ENCODE measurements around the gene ASCC3.

Gene ASCC3

GRCh38 chr6:100880853-100881706 is at the start of gene ASCC3:
ASCC3 (minus strand) TSS chr6:100881329; CDS start chr6:100867997, 13,332 bp downstream.
- peak; percentile 86 for DNase-seq (ENCODE audit: low read depth, low spot score)
- WGBS (ENCODE audit: insufficient coverage, insufficient read length), result no CpG with 5 or more reads among the region's 83 CpGs
- H3K4me1 ChIP-seq (ENCODE audit: control insufficient read depth, insufficient read depth, low read length), result peaks cover 3% of the 10 kb centered on the region; the same call in 1 of the 2 replicates
- H3K4me3 ChIP-seq (ENCODE audit: low read length), result peak within 1 kb of the TSS; percentile 66; the same call in 1 of the 2 replicates
- H3K36me3 ChIP-seq (ENCODE audit: control insufficient read depth, insufficient read depth, low read length), result no peaks in the 10 kb centered on the region
- no peaks in the 10 kb centered on the region for H3K27me3 ChIP-seq (ENCODE audit: control insufficient read depth, insufficient read depth, low read length)
- no peaks in the 10 kb centered on the region for H3K9me3 ChIP-seq (ENCODE audit: control insufficient read depth, insufficient read depth, low read length)
- no peak within 1 kb of the TSS for H3K27ac ChIP-seq (ENCODE audit: low read length)

GRCh38 chr6:100925749-100926148 is 44.6 kb upstream of the ASCC3 start:
- Histone ChIP-seq H3K4me1 (ENCODE audit: control insufficient read depth, insufficient read depth, low read length) (no peaks in the 10 kb centered on the region), H3K27ac (ENCODE audit: low read length) (no peak overlapping the region), H3K9me3 (ENCODE audit: control insufficient read depth, insufficient read depth, low read length) (no peaks in the 10 kb centered on the region), H3K4me3 (ENCODE audit: low read length) (no peak overlapping the region), H3K27me3 (ENCODE audit: control insufficient read depth, insufficient read depth, low read length) (no peaks in the 10 kb centered on the region), H3K36me3 (ENCODE audit: control insufficient read depth, insufficient read depth, low read length) (no peaks in the 10 kb centered on the region)
- no CpG with 5 or more reads among the region's 1 CpG for WGBS (ENCODE audit: insufficient coverage, insufficient read length)
- no peak for DNase-seq (ENCODE audit: low read depth, low spot score)

GRCh38 chr6:100924534-100925227 is 43.6 kb upstream of the ASCC3 start:
- no peak overlapping the region for H3K27ac ChIP-seq (ENCODE audit: low read length)
- no peaks in the 10 kb centered on the region for H3K36me3 ChIP-seq (ENCODE audit: control insufficient read depth, insufficient read depth, low read length)
- no peaks in the 10 kb centered on the region for H3K4me1 ChIP-seq (ENCODE audit: control insufficient read depth, insufficient read depth, low read length)
- DNase-seq (ENCODE audit: low read depth, low spot score), result no peak
- H3K27me3 ChIP-seq (ENCODE audit: control insufficient read depth, insufficient read depth, low read length), result no peaks in the 10 kb centered on the region
- H3K9me3 ChIP-seq (ENCODE audit: control insufficient read depth, insufficient read depth, low read length), result no peaks in the 10 kb centered on the region
- H3K4me3 ChIP-seq (ENCODE audit: low read length), result no peak overlapping the region
- WGBS (ENCODE audit: insufficient coverage, insufficient read length), result no CpG with 5 or more reads among the region's 9 CpGs

GRCh38 chr6:100923481-100924165 is 42.5 kb upstream of the ASCC3 start:
- Histone ChIP-seq H3K27me3 (ENCODE audit: control insufficient read depth, insufficient read depth, low read length) (no peaks in the 10 kb centered on the region), H3K27ac (ENCODE audit: low read length) (no peak overlapping the region), H3K4me1 (ENCODE audit: control insufficient read depth, insufficient read depth, low read length) (no peaks in the 10 kb centered on the region), H3K9me3 (ENCODE audit: control insufficient read depth, insufficient read depth, low read length) (no peaks in the 10 kb centered on the region), H3K36me3 (ENCODE audit: control insufficient read depth, insufficient read depth, low read length) (no peaks in the 10 kb centered on the region), H3K4me3 (ENCODE audit: low read length) (no peak overlapping the region)
- no CpG with 5 or more reads among the region's 3 CpGs for WGBS (ENCODE audit: insufficient coverage, insufficient read length)
- DNase-seq (ENCODE audit: low read depth, low spot score), result no peak

GRCh38 chr6:100920028-100920605 is 39.0 kb upstream of the ASCC3 start:
- H3K4me3 ChIP-seq (ENCODE audit: low read length), result no peak overlapping the region
- DNase-seq (ENCODE audit: low read depth, low spot score), result no peak
- no peaks in the 10 kb centered on the region for H3K4me1 ChIP-seq (ENCODE audit: control insufficient read depth, insufficient read depth, low read length)
- no peaks in the 10 kb centered on the region for H3K27me3 ChIP-seq (ENCODE audit: control insufficient read depth, insufficient read depth, low read length)
- WGBS (ENCODE audit: insufficient coverage, insufficient read length), result no CpG with 5 or more reads among the region's 2 CpGs
- H3K9me3 ChIP-seq (ENCODE audit: control insufficient read depth, insufficient read depth, low read length), result no peaks in the 10 kb centered on the region
- H3K36me3 ChIP-seq (ENCODE audit: control insufficient read depth, insufficient read depth, low read length), result no peaks in the 10 kb centered on the region
- H3K27ac ChIP-seq (ENCODE audit: low read length), result no peak overlapping the region

- Histone ChIP-seq H3K27ac (ENCODE audit: low read length) (no peak overlapping the region), H3K4me3 (ENCODE audit: low read length) (no peak overlapping the region)
Observed at GRCh38 chr6:100918152-100918551, 37.0 kb upstream of the ASCC3 start.

GRCh38 chr6:100915876-100916275 is 34.7 kb upstream of the ASCC3 start:
- no CpG with 5 or more reads among the region's 3 CpGs for WGBS (ENCODE audit: insufficient coverage, insufficient read length)
- DNase-seq (ENCODE audit: low read depth, low spot score), result no peak
- no peaks in the 10 kb centered on the region for H3K9me3 ChIP-seq (ENCODE audit: control insufficient read depth, insufficient read depth, low read length)

More at GRCh38 chr6:100918152-100918551, 37.0 kb upstream of the ASCC3 start:
- no peak for DNase-seq (ENCODE audit: low read depth, low spot score)
- peaks cover 2% of the 10 kb centered on the region for H3K4me1 ChIP-seq (ENCODE audit: control insufficient read depth, insufficient read depth, low read length)
- H3K9me3 ChIP-seq (ENCODE audit: control insufficient read depth, insufficient read depth, low read length), result no peaks in the 10 kb centered on the region
- H3K27me3 ChIP-seq (ENCODE audit: control insufficient read depth, insufficient read depth, low read length), result no peaks in the 10 kb centered on the region
- H3K36me3 ChIP-seq (ENCODE audit: control insufficient read depth, insufficient read depth, low read length), result no peaks in the 10 kb centered on the region

GRCh38 chr6:100913400-100914276 is 32.5 kb upstream of the ASCC3 start:
- Histone ChIP-seq H3K4me1 (ENCODE audit: control insufficient read depth, insufficient read depth, low read length) (peaks cover 2% of the 10 kb centered on the region), H3K27ac (ENCODE audit: low read length) (no peak overlapping the region)
- DNase-seq (ENCODE audit: low read depth, low spot score), result no peak

More at GRCh38 chr6:100915876-100916275, 34.7 kb upstream of the ASCC3 start:
- no peaks in the 10 kb centered on the region for H3K36me3 ChIP-seq (ENCODE audit: control insufficient read depth, insufficient read depth, low read length)
- H3K27ac ChIP-seq (ENCODE audit: low read length), result no peak overlapping the region
- peaks cover 2% of the 10 kb centered on the region for H3K4me1 ChIP-seq (ENCODE audit: control insufficient read depth, insufficient read depth, low read length)
- no peak overlapping the region for H3K4me3 ChIP-seq (ENCODE audit: low read length)
- no peaks in the 10 kb centered on the region for H3K27me3 ChIP-seq (ENCODE audit: control insufficient read depth, insufficient read depth, low read length)

GRCh38 chr6:100906325-100906724 is 25.2 kb upstream of the ASCC3 start:
- WGBS (ENCODE audit: insufficient coverage, insufficient read length), result no CpG with 5 or more reads among the region's 1 CpG
- no peaks in the 10 kb centered on the region for H3K27me3 ChIP-seq (ENCODE audit: control insufficient read depth, insufficient read depth, low read length)
- DNase-seq (ENCODE audit: low read depth, low spot score), result no peak

More at GRCh38 chr6:100913400-100914276, 32.5 kb upstream of the ASCC3 start:
- no peaks in the 10 kb centered on the region for H3K27me3 ChIP-seq (ENCODE audit: control insufficient read depth, insufficient read depth, low read length)
- WGBS (ENCODE audit: insufficient coverage, insufficient read length), result no CpG with 5 or more reads among the region's 24 CpGs
- no peaks in the 10 kb centered on the region for H3K36me3 ChIP-seq (ENCODE audit: control insufficient read depth, insufficient read depth, low read length)
- no peak overlapping the region for H3K4me3 ChIP-seq (ENCODE audit: low read length)
- no peaks in the 10 kb centered on the region for H3K9me3 ChIP-seq (ENCODE audit: control insufficient read depth, insufficient read depth, low read length)

More at GRCh38 chr6:100906325-100906724, 25.2 kb upstream of the ASCC3 start:
- Histone ChIP-seq H3K4me1 (ENCODE audit: control insufficient read depth, insufficient read depth, low read length) (no peaks in the 10 kb centered on the region), H3K9me3 (ENCODE audit: control insufficient read depth, insufficient read depth, low read length) (no peaks in the 10 kb centered on the region), H3K36me3 (ENCODE audit: control insufficient read depth, insufficient read depth, low read length) (no peaks in the 10 kb centered on the region), H3K4me3 (ENCODE audit: low read length) (no peak overlapping the region), H3K27ac (ENCODE audit: low read length) (no peak overlapping the region)

Measured in iPS DF 6.9 (cell line).